HEK293T (cell line): ENCODE data around the gene LRMDA.

Experiments used
- HDGF ChIP-seq: fragments of 450-650 bp; IDR thresholded peaks from 2 replicates; pipeline ENCODE4 v1.6.1; 2017; ENCODE audit warnings: antibody characterized with exemption, borderline replicate concordance
- LEF1 ChIP-seq: fragments of 450-650 bp; IDR thresholded peaks from 2 replicates; pipeline ENCODE4 v1.6.1; 2017; ENCODE audit warnings: mild to moderate bottlenecking, borderline replicate concordance
- NFRKB ChIP-seq: fragments of 450-650 bp; IDR thresholded peaks from 2 replicates; pipeline ENCODE4 v1.6.1; 2016; ENCODE audit warnings: mild to moderate bottlenecking, moderate library complexity
- SP1 ChIP-seq: fragments of 450-650 bp; IDR thresholded peaks from 2 replicates; pipeline ENCODE4 v1.6.1; 2017
- TARDBP ChIP-seq: fragments of 450-650 bp; IDR thresholded peaks from 2 replicates; pipeline ENCODE4 v1.6.1; 2016
- ZNF384 ChIP-seq: fragments of 450-650 bp; IDR thresholded peaks from 2 replicates; pipeline ENCODE4 v1.6.1; 2016

GRCh38 chr10:76055963-76056362 is 624.5 kb downstream of the LRMDA start:
- TF ChIP-seq ZNF384, result no peak
- TF ChIP-seq TARDBP, result no peak
- TF ChIP-seq SP1, result no peak
- no peak for TF ChIP-seq LEF1
- no peak for TF ChIP-seq HDGF
- TF ChIP-seq NFRKB, result no peak
